Prostate gland (tissue), 2 donors: Measurements from ENCODE around the gene DOCK7.

Source experiments
- POLR2A ChIP-seq: fragments of 450-650 bp; IDR thresholded peaks from one replicate; pipeline ENCODE4 v1.6.1; 2016; ENCODE audit warnings: antibody characterized with exemption, mild to moderate bottlenecking
- POLR2AphosphoS5 ChIP-seq: sonication (generic); formaldehyde crosslinking; IDR thresholded peaks from one replicate; pipeline ENCODE4 v1.6.1; 2017; ENCODE audit warnings: antibody characterized with exemption
- TF ChIP-seq, protein P1 (sequence below), 4 experiments: fragments of 200-600 bp in 2 of 4; fragments of 450-650 bp in 2 of 4; sonication (generic) in 2 of 4; IDR thresholded peaks; 1 replicate in 3 of 4; 2 replicates in 1 of 4; pipeline ENCODE4 v1.5.1; 2016 to 2019; ENCODE audit warnings: antibody characterized with exemption in 4 of 4, mild to moderate bottlenecking in 2 of 4, moderate library complexity in 2 of 4

DNA sequence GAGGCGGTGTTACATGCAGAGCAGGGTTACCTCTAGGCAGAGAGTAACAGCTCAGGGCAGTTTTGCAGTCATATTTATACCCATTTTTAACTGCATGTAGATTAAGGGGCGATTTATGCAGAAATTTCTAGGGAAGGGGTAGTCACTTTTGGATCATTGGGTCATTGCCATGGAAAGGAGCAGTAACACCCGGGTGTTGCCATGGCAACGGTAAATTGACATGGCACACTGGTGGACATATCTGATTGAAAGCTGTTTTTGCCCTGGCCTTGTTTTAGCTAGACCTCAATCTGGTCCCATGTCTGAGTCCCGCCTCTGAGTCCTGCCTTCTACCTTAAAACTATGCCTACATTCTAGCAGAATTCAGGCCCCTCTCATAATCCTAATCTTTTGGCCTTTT is 263.1 kb downstream of the DOCK7 start:
- TF ChIP-seq, protein P1, sequence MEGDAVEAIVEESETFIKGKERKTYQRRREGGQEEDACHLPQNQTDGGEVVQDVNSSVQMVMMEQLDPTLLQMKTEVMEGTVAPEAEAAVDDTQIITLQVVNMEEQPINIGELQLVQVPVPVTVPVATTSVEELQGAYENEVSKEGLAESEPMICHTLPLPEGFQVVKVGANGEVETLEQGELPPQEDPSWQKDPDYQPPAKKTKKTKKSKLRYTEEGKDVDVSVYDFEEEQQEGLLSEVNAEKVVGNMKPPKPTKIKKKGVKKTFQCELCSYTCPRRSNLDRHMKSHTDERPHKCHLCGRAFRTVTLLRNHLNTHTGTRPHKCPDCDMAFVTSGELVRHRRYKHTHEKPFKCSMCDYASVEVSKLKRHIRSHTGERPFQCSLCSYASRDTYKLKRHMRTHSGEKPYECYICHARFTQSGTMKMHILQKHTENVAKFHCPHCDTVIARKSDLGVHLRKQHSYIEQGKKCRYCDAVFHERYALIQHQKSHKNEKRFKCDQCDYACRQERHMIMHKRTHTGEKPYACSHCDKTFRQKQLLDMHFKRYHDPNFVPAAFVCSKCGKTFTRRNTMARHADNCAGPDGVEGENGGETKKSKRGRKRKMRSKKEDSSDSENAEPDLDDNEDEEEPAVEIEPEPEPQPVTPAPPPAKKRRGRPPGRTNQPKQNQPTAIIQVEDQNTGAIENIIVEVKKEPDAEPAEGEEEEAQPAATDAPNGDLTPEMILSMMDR (IDR thresholded peaks at IDR 0.05), result no peak
- no peak for TF ChIP-seq POLR2AphosphoS5
- no peak for TF ChIP-seq POLR2A
